Midbrain (tissue), 1 donor: ENCODE measurements around the gene ZFP2.

Experiments
- DNase-seq: peaks from one replicate; lab custom pipeline; 2025; lab: John Stamatoyannopoulos, UW

Gene ZFP2

GRCh38 chr5:178981381-178981780 is 85.7 kb downstream of the ZFP2 start:
- DNase-seq = no peak
